SU-DHL-6 (cell line): ENCODE data around the gene TNIK.

Experiments used
- EZH2phosphoT487 ChIP-seq: fragments of 200-600 bp; sonication (generic), shearing (Covaris generic); conservative IDR thresholded peaks from 2 replicates; pipeline ENCODE4 v1.6.1; 2018; ENCODE audit warnings: mild to moderate bottlenecking, antibody characterized with exemption, low read length, moderate library complexity, mixed read lengths
- TF ChIP-seq, protein P1 (sequence below): fragments of 200-600 bp; sonication (generic); IDR thresholded peaks from one replicate; pipeline ENCODE4 v1.5.1; 2017; ENCODE audit warnings: antibody characterized with exemption, mild to moderate bottlenecking, low read length, moderate library complexity; ENCODE audit not compliant: insufficient read depth, poor library complexity, severe bottlenecking

DNA sequence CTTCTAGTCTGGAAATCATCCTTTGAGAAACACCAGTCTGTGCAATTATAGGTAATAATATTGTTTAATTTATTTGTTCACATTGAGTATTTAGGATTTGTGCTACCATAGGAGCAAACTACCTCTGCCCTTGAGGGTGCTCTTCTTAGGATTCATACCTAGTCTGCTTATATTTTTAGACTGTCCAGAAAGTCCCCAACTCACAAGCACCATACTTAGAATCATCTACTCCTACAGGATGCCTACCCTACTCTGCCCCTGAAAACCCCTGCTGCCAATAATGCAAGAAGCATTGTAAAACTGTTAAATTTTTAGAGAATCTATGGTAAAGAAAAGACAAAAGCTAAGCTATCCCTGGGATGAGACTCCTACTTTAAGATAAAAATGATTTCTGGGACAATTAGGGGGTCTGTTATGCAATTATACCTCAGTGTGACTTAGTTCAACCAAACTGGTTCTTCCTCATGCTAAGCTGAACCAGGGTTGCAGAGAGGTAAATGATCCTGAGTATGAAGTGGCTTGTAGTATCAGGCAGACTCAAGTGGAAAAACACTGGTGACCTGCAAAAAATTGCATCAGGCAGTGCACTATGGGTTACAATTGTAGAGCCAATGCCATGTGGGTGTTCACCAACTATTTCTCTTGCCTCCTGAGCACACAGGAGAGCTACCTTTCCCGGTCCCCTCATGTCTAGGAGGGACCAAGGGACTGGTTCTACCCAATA is 133.3 kb downstream of the TNIK start:
- TF ChIP-seq, protein P1, sequence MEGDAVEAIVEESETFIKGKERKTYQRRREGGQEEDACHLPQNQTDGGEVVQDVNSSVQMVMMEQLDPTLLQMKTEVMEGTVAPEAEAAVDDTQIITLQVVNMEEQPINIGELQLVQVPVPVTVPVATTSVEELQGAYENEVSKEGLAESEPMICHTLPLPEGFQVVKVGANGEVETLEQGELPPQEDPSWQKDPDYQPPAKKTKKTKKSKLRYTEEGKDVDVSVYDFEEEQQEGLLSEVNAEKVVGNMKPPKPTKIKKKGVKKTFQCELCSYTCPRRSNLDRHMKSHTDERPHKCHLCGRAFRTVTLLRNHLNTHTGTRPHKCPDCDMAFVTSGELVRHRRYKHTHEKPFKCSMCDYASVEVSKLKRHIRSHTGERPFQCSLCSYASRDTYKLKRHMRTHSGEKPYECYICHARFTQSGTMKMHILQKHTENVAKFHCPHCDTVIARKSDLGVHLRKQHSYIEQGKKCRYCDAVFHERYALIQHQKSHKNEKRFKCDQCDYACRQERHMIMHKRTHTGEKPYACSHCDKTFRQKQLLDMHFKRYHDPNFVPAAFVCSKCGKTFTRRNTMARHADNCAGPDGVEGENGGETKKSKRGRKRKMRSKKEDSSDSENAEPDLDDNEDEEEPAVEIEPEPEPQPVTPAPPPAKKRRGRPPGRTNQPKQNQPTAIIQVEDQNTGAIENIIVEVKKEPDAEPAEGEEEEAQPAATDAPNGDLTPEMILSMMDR, result no peak
- no peak for TF ChIP-seq EZH2phosphoT487
